Endothelial cell of umbilical vein (primary cell): ENCODE results near the gene COQ7. TPM values are rescaled to one million over a fixed set of nuclear protein-coding genes. Genes with fewer than 3 reads are reported as not detected.

Source experiments
- BruUV-seq: library from RNA; stranded (reverse); fragments of 400-500 nt; replicated peaks from 2 replicates; lab custom pipeline; 2021; lab: Mats Ljungman, UMichigan
- CTCF ChIA-PET: fragments of 300-600, 350-600 bp; sonication (Branson Sonifier 250); formaldehyde crosslinking; loops from one replicate; lab custom pipeline; 2021; ENCODE audit warnings: antibody characterized with exemption, inconsistent platforms; lab: Charles Lee
- POLR2A ChIA-PET: fragments of 300-600, 350-600 bp; sonication (Branson Sonifier 250); formaldehyde crosslinking; loops from one replicate; lab custom pipeline; 2021; ENCODE audit warnings: antibody characterized with exemption, inconsistent platforms; lab: Charles Lee
- DNase-seq: peaks from one replicate; pipeline ENCODE4 v3.0.0-alpha.2; 2011; ENCODE audit warnings: low read depth, low spot score
- FAIRE-seq: peaks from 2 replicates; lab custom pipeline; 2011; peaks lifted over from hg19 to GRCh38; lab: Jason Lieb, UNC
- H2AFZ ChIP-seq: 2 replicates; pipeline ENCODE4 v1.6.0; 2012; ENCODE audit warnings: low read depth, low read length, control low read depth, inconsistent platforms
- H3K27ac ChIP-seq: 2 replicates; pipeline ENCODE4 v1.5.1; 2011; ENCODE audit warnings: low read depth, mild to moderate bottlenecking, control low read depth, low read length, moderate library complexity; ENCODE audit not compliant: insufficient read depth
- H3K27me3 ChIP-seq, 2 experiments: 2 replicates each; pipeline versions ENCODE4 v1.6.0 to v1.6.1; 2011; ENCODE audit warnings: low read length in 2 of 2, mixed read lengths in 1 of 2; ENCODE audit not compliant: control insufficient read depth in 2 of 2, insufficient read depth in 2 of 2
- H3K36me3 ChIP-seq, 2 experiments: 2 replicates in 1 of 2; 3 replicates in 1 of 2; pipeline ENCODE4 v1.5.1; 2011; ENCODE audit warnings: low read length in 2 of 2, mild to moderate bottlenecking in 1 of 2, moderate library complexity in 1 of 2; ENCODE audit not compliant: control insufficient read depth in 2 of 2, insufficient read depth in 2 of 2; ENCODE audit errors: extremely low read depth in 1 of 2
- H3K4me1 ChIP-seq: 3 replicates; pipeline ENCODE4 v1.5.1; 2011; ENCODE audit warnings: mild to moderate bottlenecking, low read length; ENCODE audit not compliant: control insufficient read depth, insufficient read depth; ENCODE audit errors: extremely low read depth
- H3K4me2 ChIP-seq: 2 replicates; pipeline ENCODE4 v1.6.1; 2011; ENCODE audit warnings: low read length, control low read depth, mixed read lengths; ENCODE audit not compliant: insufficient read depth
- H3K4me3 ChIP-seq, 3 experiments: fragments of 200-600 bp in 1 of 3; sonication (generic), shearing (Covaris generic) in 1 of 3; replicated peaks in 1 of 3; 2 replicates each; pipeline ENCODE4 v1.5.1; 2011 to 2016; ENCODE audit warnings: control low read depth in 3 of 3, low read length in 3 of 3, mild to moderate bottlenecking in 2 of 3, inconsistent platforms in 1 of 3, low read depth in 1 of 3, moderate library complexity in 1 of 3; ENCODE audit not compliant: insufficient read depth in 1 of 3
- H3K79me2 ChIP-seq: 2 replicates; pipeline ENCODE4 v1.6.0; 2012; ENCODE audit warnings: low read length, inconsistent platforms; ENCODE audit not compliant: control insufficient read depth, insufficient read depth
- H3K9ac ChIP-seq: replicated peaks from 2 replicates; pipeline ENCODE3; 2011; ENCODE audit warnings: low read length, control low read depth; ENCODE audit not compliant: insufficient read depth; ENCODE audit errors: extremely low read depth
- H3K9me1 ChIP-seq: replicated peaks from 3 replicates; pipeline ENCODE4 v1.6.0; 2011; ENCODE audit warnings: mild to moderate bottlenecking, low read length; ENCODE audit not compliant: control insufficient read depth, insufficient read depth; ENCODE audit errors: extremely low read depth
- H3K9me3 ChIP-seq: replicated peaks from 2 replicates; pipeline ENCODE4 v1.5.1; 2012; ENCODE audit warnings: low read length, inconsistent platforms; ENCODE audit not compliant: control insufficient read depth, insufficient read depth
- H4K20me1 ChIP-seq: replicated peaks from 2 replicates; pipeline ENCODE3; 2011; ENCODE audit warnings: mild to moderate bottlenecking, low read length; ENCODE audit not compliant: control insufficient read depth, insufficient read depth; ENCODE audit errors: extremely low read depth
- EZH2 ChIP-seq: IDR thresholded peaks from 2 replicates; pipeline ENCODE4 v1.6.1; 2012; ENCODE audit warnings: borderline replicate concordance, low read depth, mild to moderate bottlenecking, moderate library complexity, low read length, inconsistent platforms; ENCODE audit not compliant: severe bottlenecking
- FOS ChIP-seq: IDR thresholded peaks from 2 replicates; pipeline ENCODE4 v1.6.1; 2011; ENCODE audit warnings: mild to moderate bottlenecking, low read length, moderate library complexity, borderline replicate concordance; ENCODE audit not compliant: insufficient read depth
- GATA2 ChIP-seq: IDR thresholded peaks from 2 replicates; pipeline ENCODE4 v1.7.0; 2011; ENCODE audit warnings: low read depth, mild to moderate bottlenecking, moderate library complexity, mixed read lengths, low read length; ENCODE audit not compliant: insufficient read length, insufficient read depth
- JUN ChIP-seq: IDR thresholded peaks from 2 replicates; pipeline ENCODE4 v1.6.1; 2011; ENCODE audit warnings: borderline replicate concordance, low read depth; ENCODE audit not compliant: insufficient read length, insufficient read depth
- MYC ChIP-seq: IDR thresholded peaks from one replicate; pipeline ENCODE4 v1.6.1; 2011; ENCODE audit warnings: mild to moderate bottlenecking, low read depth, low read length
- POLR2A ChIP-seq: IDR thresholded peaks from 2 replicates; pipeline ENCODE4 v1.6.1; 2012; ENCODE audit warnings: low read depth, mild to moderate bottlenecking, control low read depth, low read length
- POLR2AphosphoS5 ChIP-seq: IDR thresholded peaks from 2 replicates; pipeline ENCODE4 v1.6.1; 2012; ENCODE audit warnings: low read depth, mild to moderate bottlenecking, control low read depth, low read length, moderate library complexity; ENCODE audit not compliant: insufficient read depth
- dilution Hi-C: fragments of 300-500 bp; cut with MboI; formaldehyde crosslinking; loops from one replicate; pipeline ENCODE4 v1.15.0; 2019; ENCODE audit warnings: low sequenced_read_pairs; ENCODE audit not compliant: extremely low pct_ligation_motif_present
- intact Hi-C: fragments of 100-400 bp; cut with micrococcal nuclease; formaldehyde crosslinking; loops from one replicate; pipeline ENCODE4 v1.10.0; 2022
- polyA plus RNA-seq, 4 experiments: library from polyadenylated mRNA; depleted of rRNA in 3 of 4; stranded (reverse) in 3 of 4; unstranded in 1 of 4; fragments of >200 nt; gene quantifications; 2 replicates each; pipeline versions ENCODE4 v1.2.1 to v1.2.3, GENCODE V29; 2011 to 2012; ENCODE audit warnings: missing spikeins in 1 of 4
- total RNA-seq: library from RNA; stranded (reverse); gene quantifications from 2 replicates; pipeline ENCODE4 v1.2.3, GENCODE V29; 2021
- TF ChIP-seq, protein P1 (sequence below): IDR thresholded peaks from 2 replicates; pipeline ENCODE4 v1.6.1; 2011; ENCODE audit not compliant: insufficient read depth, insufficient read length
- TF ChIP-seq, protein P2 (sequence below), 2 donors: IDR thresholded peaks; 1 replicate in 1 of 2; 2 replicates in 1 of 2; pipeline ENCODE4 v1.5.1; 2011; ENCODE audit warnings: low read length in 2 of 2, mild to moderate bottlenecking in 2 of 2, moderate library complexity in 2 of 2, control low read depth in 1 of 2, inconsistent platforms in 1 of 2, low read depth in 1 of 2; ENCODE audit not compliant: insufficient read depth in 1 of 2; ENCODE audit errors: extremely low read depth in 1 of 2

The COQ7 gene
- total and polyA plus RNA-seq, 2 donors (not counting 3 experiments of a cell fraction or from before 2014, with no cell fraction given) = 12.9 to 24.2 TPM

DNA sequence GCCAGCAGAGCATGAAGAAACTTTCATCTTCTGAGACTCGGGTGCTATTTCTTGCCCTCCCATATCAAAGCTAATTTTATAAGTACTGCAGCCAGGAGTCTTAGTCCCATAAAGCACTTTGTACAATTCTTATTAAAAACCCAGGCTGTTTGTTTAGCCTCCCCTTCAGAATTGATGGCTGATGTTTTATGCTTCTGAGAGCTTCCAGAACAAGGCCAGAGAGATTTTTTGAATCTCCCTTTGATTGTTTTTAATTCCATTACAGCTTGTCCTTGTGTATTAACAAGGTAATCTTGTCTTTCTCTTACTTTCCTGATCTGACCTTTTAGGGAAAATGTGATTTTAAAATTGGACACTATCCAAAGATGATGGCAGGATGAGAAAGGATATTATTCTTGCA, 16.3 kb downstream of the COQ7 start:
- no TSS peak for BruUV-seq
- FAIRE-seq (no peak), DNase-seq (no peak)
- ChIA-PET CTCF (interaction anchor here (1.2 to 4.2 kb wide), 2 partner anchors 97 to 419 kb away, joined by 4 to 244 read pairs; no protein-coding TSS in a partner anchor), POLR2A (no interaction called here)
- no peak overlapping the region for H3K27ac ChIP-seq
- dilution Hi-C loops (no loop called here), intact Hi-C loops (no loop called here)
- no peaks in the 10 kb centered on the region for H3K27me3 ChIP-seq
- H3K79me2 ChIP-seq = no peaks in the 10 kb centered on the region
- no peak overlapping the region for H3K4me2 ChIP-seq
- TF ChIP-seq EZH2 = no peak
- TF ChIP-seq MYC = no peak
- TF ChIP-seq POLR2A = no peak
- TF ChIP-seq, protein P1, sequence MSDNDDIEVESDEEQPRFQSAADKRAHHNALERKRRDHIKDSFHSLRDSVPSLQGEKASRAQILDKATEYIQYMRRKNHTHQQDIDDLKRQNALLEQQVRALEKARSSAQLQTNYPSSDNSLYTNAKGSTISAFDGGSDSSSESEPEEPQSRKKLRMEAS = no peak
- TF ChIP-seq POLR2AphosphoS5 = no peak
- TF ChIP-seq GATA2 = no peak
- no peak for TF ChIP-seq JUN
- TF ChIP-seq, protein P2, sequence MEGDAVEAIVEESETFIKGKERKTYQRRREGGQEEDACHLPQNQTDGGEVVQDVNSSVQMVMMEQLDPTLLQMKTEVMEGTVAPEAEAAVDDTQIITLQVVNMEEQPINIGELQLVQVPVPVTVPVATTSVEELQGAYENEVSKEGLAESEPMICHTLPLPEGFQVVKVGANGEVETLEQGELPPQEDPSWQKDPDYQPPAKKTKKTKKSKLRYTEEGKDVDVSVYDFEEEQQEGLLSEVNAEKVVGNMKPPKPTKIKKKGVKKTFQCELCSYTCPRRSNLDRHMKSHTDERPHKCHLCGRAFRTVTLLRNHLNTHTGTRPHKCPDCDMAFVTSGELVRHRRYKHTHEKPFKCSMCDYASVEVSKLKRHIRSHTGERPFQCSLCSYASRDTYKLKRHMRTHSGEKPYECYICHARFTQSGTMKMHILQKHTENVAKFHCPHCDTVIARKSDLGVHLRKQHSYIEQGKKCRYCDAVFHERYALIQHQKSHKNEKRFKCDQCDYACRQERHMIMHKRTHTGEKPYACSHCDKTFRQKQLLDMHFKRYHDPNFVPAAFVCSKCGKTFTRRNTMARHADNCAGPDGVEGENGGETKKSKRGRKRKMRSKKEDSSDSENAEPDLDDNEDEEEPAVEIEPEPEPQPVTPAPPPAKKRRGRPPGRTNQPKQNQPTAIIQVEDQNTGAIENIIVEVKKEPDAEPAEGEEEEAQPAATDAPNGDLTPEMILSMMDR (IDR thresholded peaks at IDR 0.05; ENCODE audit: extremely low read depth in 1 of 2, insufficient read depth in 1 of 2, low read depth in 1 of 2, low read length in 2 of 2) = no peak
- no peak for TF ChIP-seq FOS
- no peaks in the 10 kb centered on the region for H3K9me3 ChIP-seq
- no peaks in the 10 kb centered on the region for H4K20me1 ChIP-seq
- H3K4me1 ChIP-seq = peaks cover 15% of the 10 kb centered on the region
- no peak overlapping the region for H3K4me3 ChIP-seq
- no peak overlapping the region for H3K9ac ChIP-seq
- no peak overlapping the region for H2AFZ ChIP-seq
- peaks cover 2 to 4% of the 10 kb centered on the region in 2 experiments for H3K36me3 ChIP-seq
- H3K9me1 ChIP-seq = no peaks in the 10 kb centered on the region
